Dendritic cell treated with granulocyte-macrophage colony-stimulating factor and Interleukin-4, amounts not matched to agents 40 ng/mL and 50 ng/mL, for 4 days (primary cell): ENCODE measurements around the gene CCL22.

ENCODE experiments used
- H3K27ac Mint-ChIP-seq: one replicate; pipeline ENCODE4 v1.8.0; 2022; ENCODE audit warnings: mild to moderate bottlenecking, mixed read lengths
- H3K27me3 Mint-ChIP-seq: one replicate; pipeline ENCODE4 v1.8.0; 2022; ENCODE audit warnings: mild to moderate bottlenecking, mixed read lengths
- H3K36me3 Mint-ChIP-seq: one replicate; pipeline ENCODE4 v1.8.0; 2022; ENCODE audit warnings: low read depth, mixed read lengths
- H3K4me1 Mint-ChIP-seq: one replicate; pipeline ENCODE4 v1.8.0; 2022; ENCODE audit warnings: low read depth, mixed read lengths
- H3K4me3 Mint-ChIP-seq: one replicate; pipeline ENCODE4 v1.8.0; 2022; ENCODE audit warnings: mild to moderate bottlenecking, moderate library complexity, mixed read lengths
- H3K9me3 Mint-ChIP-seq: one replicate; pipeline ENCODE4 v1.8.0; 2022; ENCODE audit warnings: mixed read lengths
- intact Hi-C: fragments of 100-400 bp; cut with micrococcal nuclease; formaldehyde crosslinking; loops from one replicate; pipeline ENCODE4 v1.15.0; 2022

The CCL22 gene, protein sequence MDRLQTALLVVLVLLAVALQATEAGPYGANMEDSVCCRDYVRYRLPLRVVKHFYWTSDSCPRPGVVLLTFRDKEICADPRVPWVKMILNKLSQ

DNA sequence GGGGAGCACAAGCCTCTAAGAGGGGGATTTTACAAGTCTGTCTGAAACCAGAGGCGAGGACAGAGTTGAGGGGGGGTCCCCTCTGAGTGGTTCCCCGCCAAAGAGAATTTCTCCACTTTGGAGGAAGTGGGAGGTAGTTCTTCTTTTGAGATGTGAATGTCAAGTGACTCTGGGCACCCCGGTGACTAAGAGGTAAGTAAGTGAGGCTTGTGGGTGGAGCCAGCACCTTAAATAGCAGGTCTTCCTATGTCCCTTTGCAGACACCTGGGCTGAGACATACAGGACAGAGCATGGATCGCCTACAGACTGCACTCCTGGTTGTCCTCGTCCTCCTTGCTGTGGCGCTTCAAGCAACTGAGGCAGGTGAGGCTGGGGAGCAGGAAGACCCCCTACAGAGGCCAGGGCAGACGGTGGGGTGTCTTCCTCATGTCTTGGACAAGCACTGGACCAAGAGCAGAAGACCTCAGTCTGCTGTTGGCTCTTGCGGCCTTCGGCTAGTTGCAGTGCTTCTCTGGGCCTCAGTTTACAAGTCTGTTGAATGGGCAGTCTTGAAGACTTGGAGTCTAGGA is at the start of gene CCL22:
TSS of gene CCL22 (plus strand) at position 257 of the 569 bp plus-strand sequence. CDS start at position 291, 34 bp downstream.
- Mint-ChIP-seq H3K9me3 (no peaks in the 10 kb centered on the region), H3K36me3 (no peaks in the 10 kb centered on the region), H3K27me3 (peaks cover 21% of the 10 kb centered on the region), H3K4me1 (peaks cover 18% of the 10 kb centered on the region), H3K27ac (peak within 1 kb of the TSS; percentile 90), H3K4me3 (peak within 1 kb of the TSS; percentile 30)
- intact Hi-C loops: no loop called here

DNA sequence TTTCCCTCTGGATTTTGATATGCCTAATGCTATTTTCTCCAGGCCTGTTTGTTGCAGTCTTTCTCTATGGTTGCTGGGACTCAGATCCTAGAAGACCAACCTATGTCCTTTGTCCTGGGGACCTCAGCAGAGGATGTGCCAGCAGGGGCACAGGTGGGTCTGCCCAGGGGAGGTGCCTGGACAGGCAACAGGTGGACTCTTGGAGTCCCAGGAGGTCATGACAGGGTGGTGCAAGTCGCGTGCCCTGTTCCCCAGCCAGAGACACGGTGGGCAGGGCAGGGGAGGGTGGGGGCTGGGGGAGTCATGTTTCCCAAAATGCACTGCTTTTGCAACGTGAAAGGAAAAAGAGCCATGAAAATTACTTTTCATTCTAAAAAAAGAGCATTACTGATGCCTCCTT is 47.8 kb upstream of the CCL22 start:
- Mint-ChIP-seq H3K9me3 (no peaks in the 10 kb centered on the region), H3K27ac (no peak overlapping the region)

DNA sequence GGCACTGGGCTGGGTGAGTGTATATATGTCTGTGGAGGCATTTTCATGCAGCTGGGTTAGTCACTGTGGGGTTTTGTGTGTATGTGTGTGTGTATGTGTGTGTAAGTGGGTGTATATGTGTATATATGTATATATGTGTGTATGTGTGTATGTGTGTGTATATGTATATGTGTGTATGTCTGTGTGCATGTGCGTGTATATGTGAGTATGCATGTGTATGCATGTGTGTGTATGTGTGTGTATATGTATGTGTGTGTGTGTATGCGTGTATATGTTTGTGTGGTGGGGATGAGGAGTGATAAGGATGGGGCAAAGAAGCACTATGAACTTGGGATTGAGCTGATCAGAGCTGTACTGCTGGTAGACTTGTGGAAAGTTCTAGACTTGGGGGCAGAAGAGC is 45.1 kb upstream of the CCL22 start:
- intact Hi-C loops: no loop called here

More for the DNA sequence above, 47.8 kb upstream of the CCL22 start:
- Mint-ChIP-seq H3K36me3 (no peaks in the 10 kb centered on the region), H3K27me3 (peaks cover 47% of the 10 kb centered on the region), H3K4me3 (no peak overlapping the region), H3K4me1 (peaks cover 16% of the 10 kb centered on the region)
- intact Hi-C loops: no loop called here

DNA sequence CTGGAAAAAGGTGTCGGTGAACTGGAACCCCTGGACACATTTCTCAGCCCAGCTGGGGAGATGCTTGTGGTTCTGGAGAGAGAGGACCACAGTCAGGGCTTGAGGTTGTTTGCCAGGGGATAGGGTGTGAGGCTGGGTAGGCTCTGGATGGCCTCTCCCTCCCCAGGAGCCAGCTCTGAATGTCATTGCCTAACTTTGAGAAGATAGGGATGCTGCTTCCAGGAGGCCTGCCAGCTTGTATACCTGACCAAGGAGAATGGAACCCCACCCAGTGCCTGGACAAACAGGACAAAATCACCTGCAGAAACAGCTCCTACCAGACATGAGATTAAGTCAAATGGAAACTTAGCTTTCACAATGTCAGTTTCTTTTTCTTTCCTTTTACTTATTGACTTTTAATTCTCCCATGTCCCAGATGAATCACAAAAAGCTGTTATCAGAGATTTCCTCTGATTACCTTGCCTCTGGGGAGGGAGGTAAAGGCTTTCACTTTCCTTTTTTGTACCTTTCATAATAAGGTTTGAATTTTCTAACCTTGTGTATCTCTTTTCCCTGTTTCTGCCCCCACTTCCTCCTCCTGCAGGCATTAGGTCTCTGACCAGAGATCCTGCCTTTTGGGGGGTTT is 44.3 kb upstream of the CCL22 start:
- peaks cover 39% of the 10 kb centered on the region for H3K27me3 Mint-ChIP-seq
- intact Hi-C loops: no loop called here
- H3K4me3 Mint-ChIP-seq: no peak overlapping the region
- peaks cover 20% of the 10 kb centered on the region for H3K4me1 Mint-ChIP-seq
- H3K9me3 Mint-ChIP-seq: no peaks in the 10 kb centered on the region
- H3K36me3 Mint-ChIP-seq: no peaks in the 10 kb centered on the region
- no peak overlapping the region for H3K27ac Mint-ChIP-seq

More for the DNA sequence above, 45.1 kb upstream of the CCL22 start:
- Mint-ChIP-seq H3K4me3 (no peak overlapping the region), H3K4me1 (peaks cover 20% of the 10 kb centered on the region), H3K9me3 (no peaks in the 10 kb centered on the region), H3K27ac (no peak overlapping the region), H3K27me3 (peaks cover 42% of the 10 kb centered on the region), H3K36me3 (no peaks in the 10 kb centered on the region)

DNA sequence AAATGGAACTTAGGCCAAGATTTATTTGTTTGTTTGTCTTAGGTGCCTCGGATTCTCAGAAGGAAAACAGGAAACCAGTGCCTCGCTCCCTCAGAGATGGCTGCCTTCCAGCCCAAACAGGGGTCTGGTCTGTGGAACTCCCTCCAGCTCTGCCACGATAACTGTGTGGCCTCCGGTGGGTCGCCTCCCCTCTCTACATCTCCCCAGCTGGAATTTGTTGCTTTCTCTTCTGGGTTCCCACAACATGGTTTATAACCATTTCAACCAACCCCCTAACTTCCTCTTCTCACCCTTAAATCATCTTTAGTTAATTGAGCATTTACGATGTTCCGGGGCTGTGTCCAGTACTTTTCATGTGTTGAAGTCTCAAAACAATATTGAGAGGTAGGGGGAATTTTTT is 43.2 kb upstream of the CCL22 start:
- Mint-ChIP-seq H3K4me1 (peaks cover 20% of the 10 kb centered on the region), H3K36me3 (no peaks in the 10 kb centered on the region), H3K27ac (no peak overlapping the region), H3K4me3 (no peak overlapping the region), H3K9me3 (no peaks in the 10 kb centered on the region), H3K27me3 (peaks cover 40% of the 10 kb centered on the region)
- intact Hi-C loops: no loop called here

DNA sequence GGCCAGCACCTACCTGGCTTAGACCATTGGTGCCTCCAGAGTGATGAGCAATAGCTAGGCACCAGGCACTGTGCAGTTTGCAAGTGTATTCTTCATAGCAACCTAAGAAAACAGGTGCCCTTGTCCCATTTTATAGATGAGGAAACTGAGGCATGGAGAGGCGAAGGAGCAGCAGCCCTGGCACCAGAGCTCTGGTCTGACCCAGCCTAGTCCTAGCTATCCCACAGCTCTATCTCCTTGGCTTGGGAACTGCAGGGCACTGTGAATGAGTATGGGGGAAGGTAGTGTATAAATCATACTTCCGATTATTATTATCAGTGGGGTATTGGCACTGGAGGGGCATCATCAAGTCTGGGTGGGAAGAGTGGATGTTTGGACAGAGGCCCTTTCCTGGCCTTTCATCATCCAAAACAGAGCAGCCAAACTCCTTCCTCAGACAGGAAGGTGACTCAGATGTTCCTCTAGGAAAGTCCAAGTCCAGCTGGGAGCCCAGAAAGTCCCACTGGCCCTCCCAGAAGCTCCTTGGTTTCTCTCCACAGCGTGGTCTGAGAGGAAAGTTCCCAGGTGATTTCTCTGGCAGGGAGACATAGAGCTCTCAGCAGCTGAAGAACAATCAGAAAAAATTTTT is 42.1 kb upstream of the CCL22 start:
- peaks cover 20% of the 10 kb centered on the region for H3K4me1 Mint-ChIP-seq
- H3K27me3 Mint-ChIP-seq: peaks cover 43% of the 10 kb centered on the region
- no peaks in the 10 kb centered on the region for H3K9me3 Mint-ChIP-seq
- intact Hi-C loops: no loop called here
- H3K27ac Mint-ChIP-seq: no peak overlapping the region
- no peak overlapping the region for H3K4me3 Mint-ChIP-seq
- H3K36me3 Mint-ChIP-seq: no peaks in the 10 kb centered on the region

DNA sequence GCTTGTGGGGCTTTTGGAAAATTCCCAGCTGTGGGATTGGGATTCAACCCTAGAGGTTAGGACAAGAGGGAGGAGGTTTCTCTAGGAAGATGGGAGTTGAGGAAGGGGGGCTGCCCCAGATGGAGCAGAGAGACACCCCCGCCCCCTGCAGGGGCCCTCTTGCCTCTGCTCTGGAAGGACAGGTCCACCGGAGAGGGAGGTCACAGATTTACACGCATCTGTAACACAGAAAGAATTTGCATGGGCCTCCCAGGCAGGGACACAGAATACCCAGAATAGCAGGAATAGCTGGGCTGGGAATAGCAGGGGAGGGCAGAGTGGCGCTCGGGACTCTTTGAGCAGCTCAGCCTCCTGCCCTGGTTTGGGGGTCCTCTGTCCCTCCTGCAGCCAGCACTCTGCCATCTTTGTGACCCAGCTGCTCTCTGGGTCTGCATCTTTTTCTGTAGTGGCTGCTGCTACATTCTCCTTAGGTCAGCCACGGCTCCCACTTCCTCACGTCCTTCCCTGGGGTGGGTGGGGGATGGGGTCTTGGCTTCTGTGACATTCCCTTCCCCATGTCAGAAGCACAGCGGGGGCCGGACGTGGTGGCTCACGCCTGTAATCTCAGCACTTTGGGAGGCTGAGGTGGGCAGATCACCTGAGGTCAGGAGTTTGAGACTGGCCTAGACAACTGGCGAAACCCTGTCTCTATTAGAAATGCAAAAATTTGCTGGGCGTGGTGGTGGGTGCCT is 40.2 kb upstream of the CCL22 start:
- H3K4me3 Mint-ChIP-seq: no peak overlapping the region
- H3K4me1 Mint-ChIP-seq: peaks cover 20% of the 10 kb centered on the region
- intact Hi-C loops: no loop called here
- H3K9me3 Mint-ChIP-seq: no peaks in the 10 kb centered on the region
- H3K27me3 Mint-ChIP-seq: peaks cover 30% of the 10 kb centered on the region
- no peaks in the 10 kb centered on the region for H3K36me3 Mint-ChIP-seq
- H3K27ac Mint-ChIP-seq: no peak overlapping the region

DNA sequence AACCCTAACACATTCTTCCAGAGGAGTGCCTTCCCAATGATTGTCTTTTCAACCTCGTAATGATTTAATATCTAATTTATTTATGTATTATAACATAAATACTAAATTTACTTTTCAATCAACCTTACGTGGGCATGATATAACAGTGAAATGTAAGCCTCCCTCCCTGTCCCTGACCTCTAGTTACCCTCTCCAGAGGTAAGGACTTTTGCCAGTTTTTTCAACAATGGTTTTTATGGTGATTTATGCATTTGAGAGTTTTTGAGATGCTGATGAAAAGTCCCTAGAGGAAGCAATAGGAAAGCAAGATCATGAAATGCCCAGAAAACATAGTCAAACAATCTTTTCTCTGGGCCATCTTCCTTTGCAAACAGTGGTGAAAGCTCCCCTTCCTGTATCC is 38.9 kb upstream of the CCL22 start:
- no peaks in the 10 kb centered on the region for H3K36me3 Mint-ChIP-seq
- intact Hi-C loops: loop anchor here (1.0 kb wide), 1 partner anchor 14 kb away; no protein-coding TSS in a partner anchor

DNA sequence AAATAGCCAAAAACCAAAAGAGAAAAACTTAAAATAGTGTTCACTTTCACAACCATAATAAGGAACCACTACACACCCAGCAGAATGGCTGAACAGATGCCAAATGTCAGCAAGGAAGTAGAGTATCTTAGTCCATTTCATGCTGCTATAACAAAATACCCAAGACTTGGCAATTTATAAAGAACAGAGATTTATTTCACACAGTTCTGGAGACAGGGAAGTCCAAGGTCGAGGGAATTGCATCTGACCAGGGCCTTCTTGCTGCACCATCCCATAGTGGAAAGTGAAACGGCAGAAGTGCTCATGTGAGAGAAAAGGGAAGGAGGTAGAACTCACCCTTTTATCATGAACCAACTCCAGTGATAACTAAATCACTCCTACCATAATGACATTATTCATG is 33.8 kb upstream of the CCL22 start:
- intact Hi-C loops: no loop called here
- no peak overlapping the region for H3K27ac Mint-ChIP-seq

More for the DNA sequence above, 38.9 kb upstream of the CCL22 start:
- Mint-ChIP-seq H3K4me3 (no peak overlapping the region), H3K9me3 (no peaks in the 10 kb centered on the region), H3K27ac (no peak overlapping the region), H3K4me1 (peaks cover 16% of the 10 kb centered on the region), H3K27me3 (peaks cover 26% of the 10 kb centered on the region)

DNA sequence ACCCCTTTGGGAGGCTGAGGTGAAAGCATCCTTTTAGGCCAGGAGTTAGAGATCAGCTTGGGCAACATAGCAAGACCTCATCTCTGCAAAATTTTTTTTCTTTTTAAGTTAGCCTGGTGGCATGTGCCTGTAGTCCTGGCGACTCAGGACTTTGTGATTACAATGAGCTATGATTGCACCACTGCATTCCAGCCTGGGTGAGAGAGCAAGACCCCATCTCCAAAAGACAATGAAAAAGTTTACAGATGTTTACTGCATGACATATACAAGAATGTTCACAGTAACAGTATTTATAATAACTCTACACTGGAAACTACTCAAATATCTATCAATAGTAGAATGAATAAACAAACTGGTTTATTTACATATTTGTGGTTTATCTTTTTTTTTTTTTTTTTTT is 33.1 kb upstream of the CCL22 start:
- Mint-ChIP-seq H3K9me3 (no peaks in the 10 kb centered on the region), H3K36me3 (no peaks in the 10 kb centered on the region), H3K4me1 (peaks cover 9% of the 10 kb centered on the region), H3K4me3 (no peak overlapping the region), H3K27ac (no peak overlapping the region), H3K27me3 (peaks cover 19% of the 10 kb centered on the region)
- intact Hi-C loops: no loop called here

More for the DNA sequence above, 33.8 kb upstream of the CCL22 start:
- no peaks in the 10 kb centered on the region for H3K9me3 Mint-ChIP-seq
- H3K36me3 Mint-ChIP-seq: no peaks in the 10 kb centered on the region
- peaks cover 15% of the 10 kb centered on the region for H3K27me3 Mint-ChIP-seq
- H3K4me3 Mint-ChIP-seq: no peak overlapping the region
- H3K4me1 Mint-ChIP-seq: peaks cover 9% of the 10 kb centered on the region

DNA sequence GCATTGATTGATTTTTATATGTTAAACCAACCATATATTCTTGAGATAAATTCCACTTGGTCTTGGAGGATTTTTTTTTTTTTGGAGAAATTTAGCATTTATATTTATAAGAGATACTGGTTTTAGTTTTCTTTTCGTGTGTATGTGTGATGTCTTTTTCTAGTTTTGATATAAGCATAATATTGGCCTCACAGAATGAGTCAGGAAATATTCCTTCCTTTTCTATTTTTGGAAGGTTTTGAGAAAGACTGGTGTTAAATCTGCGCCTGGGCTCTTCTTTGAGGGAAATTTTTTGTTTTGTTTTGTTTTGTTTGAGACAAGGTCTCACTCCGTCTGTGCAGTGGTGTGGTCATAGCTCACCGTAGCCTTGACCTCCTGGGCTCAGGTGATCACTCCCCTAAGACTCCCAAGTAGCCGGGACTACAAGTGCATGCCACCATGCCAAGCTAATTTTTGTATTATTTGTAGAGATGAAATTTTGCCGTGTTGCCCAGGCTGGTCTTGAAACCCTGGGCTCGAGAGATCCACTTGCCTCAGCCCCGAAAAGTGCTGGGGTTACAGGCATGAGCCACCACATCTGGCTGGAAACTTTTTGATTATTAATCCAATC is 28.8 kb upstream of the CCL22 start:
- no peaks in the 10 kb centered on the region for H3K36me3 Mint-ChIP-seq
- no peaks in the 10 kb centered on the region for H3K9me3 Mint-ChIP-seq
- H3K27me3 Mint-ChIP-seq: peaks cover 31% of the 10 kb centered on the region
- H3K4me1 Mint-ChIP-seq: peaks cover 4% of the 10 kb centered on the region
- H3K27ac Mint-ChIP-seq: no peak overlapping the region
- no peak overlapping the region for H3K4me3 Mint-ChIP-seq
- intact Hi-C loops: no loop called here

DNA sequence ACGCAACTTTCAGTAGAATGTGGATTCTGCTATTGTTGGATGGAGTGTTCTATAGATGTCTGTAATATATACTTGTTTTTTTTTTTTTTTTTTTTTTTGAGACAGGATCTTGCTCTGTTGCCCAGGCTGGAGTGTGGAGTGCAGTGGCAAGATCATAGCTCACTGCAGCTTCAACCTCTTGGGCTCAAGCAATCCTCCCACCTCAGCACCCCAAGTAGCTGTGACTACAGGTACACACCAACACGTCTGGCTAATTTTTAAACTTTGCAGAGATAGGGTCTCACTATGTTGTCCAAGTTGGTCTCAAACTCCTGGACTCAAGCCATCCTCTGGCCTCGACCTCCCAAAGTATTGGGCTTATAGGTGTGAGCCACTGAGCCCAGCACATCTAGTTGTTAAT is 27.2 kb upstream of the CCL22 start:
- intact Hi-C loops: no loop called here
- Mint-ChIP-seq H3K27me3 (peaks cover 31% of the 10 kb centered on the region), H3K27ac (no peak overlapping the region)

DNA sequence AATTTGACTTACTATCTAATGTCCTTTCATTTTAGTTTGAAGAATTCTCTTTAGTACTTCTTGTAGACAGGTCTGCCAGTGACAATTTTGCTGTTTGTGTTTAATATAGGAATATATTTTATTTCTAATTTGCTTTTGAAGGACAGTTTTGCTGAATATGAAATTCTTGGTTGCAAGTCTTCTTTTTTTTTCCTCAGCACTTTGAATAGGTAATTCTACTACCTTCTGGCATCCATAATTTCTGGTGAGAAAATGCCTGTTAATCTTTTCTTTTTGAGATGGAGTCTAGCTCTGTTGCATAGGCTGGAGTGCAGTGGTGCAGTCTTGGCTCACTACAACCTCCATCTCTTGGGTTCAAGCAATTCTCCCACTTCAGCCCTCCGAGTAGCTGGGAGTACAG is 25.2 kb upstream of the CCL22 start:
- Mint-ChIP-seq H3K4me1 (peaks cover under 1% of the 10 kb centered on the region), H3K27me3 (peaks cover 31% of the 10 kb centered on the region), H3K4me3 (no peak overlapping the region), H3K9me3 (no peaks in the 10 kb centered on the region), H3K36me3 (no peaks in the 10 kb centered on the region), H3K27ac (no peak overlapping the region)
- intact Hi-C loops: no loop called here

More for the DNA sequence above, 27.2 kb upstream of the CCL22 start:
- Mint-ChIP-seq H3K9me3 (no peaks in the 10 kb centered on the region), H3K36me3 (no peaks in the 10 kb centered on the region), H3K4me3 (no peak overlapping the region), H3K4me1 (no peaks in the 10 kb centered on the region)
